NCI-H2196 (cell line): ENCODE measurements around the gene NPBWR2.

Source experiments
- DNase-seq: peaks from one replicate; lab custom pipeline; 2025; ENCODE audit not compliant: unreplicated experiment; lab: John Stamatoyannopoulos, UW

The NPBWR2 gene

DNA sequence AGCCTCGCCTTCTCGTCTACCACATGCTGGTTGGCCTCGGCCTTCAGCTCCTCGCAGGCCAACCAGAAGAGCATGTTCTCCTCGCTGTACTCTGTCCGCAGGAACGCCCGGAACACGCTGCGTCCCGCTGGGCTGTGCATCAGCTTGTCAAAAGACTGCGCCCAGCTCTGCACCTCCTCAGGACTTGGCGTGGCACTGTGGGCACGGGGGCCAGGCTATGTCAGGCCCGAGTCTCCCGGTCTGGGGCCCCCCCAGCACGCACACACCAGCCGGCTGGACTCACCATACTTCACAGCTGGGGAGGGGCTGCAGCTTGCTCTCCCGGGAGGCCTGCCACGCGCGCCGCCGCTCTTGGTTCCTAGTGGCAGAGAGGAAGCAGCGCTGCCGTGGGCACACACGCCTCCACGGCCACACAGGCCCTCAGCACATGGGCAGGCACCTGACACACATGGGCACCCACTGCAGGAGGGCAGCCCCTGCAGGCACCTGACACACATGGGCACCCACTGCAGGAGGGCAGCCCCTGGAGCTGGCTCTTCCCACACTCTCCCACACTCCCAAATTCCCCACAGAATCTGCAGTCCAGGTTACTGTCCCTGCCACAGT lies 33.1 kb downstream of the NPBWR2 start:
- no peak for DNase-seq

DNA sequence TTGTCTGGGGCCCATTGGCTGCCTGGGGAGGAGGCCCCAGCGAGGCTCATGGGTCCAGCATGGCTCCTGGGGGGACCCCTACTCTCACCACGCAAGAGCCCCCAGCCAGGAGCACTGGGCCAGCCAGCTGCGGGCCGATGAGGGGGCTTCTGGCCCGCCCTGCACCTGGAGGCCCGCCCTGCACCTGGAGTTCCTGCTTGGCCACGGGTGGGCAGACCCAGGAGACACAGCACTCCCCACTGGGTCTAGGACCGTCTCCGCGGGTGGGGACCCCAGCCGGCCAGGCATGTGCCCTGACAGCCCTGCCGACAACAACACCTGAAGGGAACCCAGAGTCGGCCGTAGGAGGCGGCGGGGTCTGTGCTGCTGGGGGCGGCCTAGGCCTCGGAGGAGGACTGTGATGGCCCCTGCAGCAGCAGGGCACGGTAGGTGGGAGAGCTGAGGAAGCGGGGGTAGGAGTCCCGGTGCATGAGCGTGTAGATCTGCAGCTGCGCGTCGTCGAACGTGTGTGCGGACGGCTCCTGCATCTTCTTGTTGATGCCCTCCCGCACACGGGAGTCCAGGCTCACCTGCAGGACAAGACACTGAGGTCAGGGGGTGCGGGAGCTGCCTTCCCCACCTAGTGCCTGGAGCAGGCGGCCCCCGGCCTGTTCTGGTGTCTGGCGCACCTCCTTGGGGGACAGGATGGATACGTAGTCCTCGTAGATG lies 33.7 kb downstream of the NPBWR2 start:
- DNase-seq, result no peak

- DNase-seq, result no peak
Measured at GRCh38 chr20:64072498-64073063, 34.8 kb downstream of the NPBWR2 start.

GRCh38 chr20:64071341-64072332 lies 35.7 kb downstream of the NPBWR2 start:
- no peak for DNase-seq

DNA sequence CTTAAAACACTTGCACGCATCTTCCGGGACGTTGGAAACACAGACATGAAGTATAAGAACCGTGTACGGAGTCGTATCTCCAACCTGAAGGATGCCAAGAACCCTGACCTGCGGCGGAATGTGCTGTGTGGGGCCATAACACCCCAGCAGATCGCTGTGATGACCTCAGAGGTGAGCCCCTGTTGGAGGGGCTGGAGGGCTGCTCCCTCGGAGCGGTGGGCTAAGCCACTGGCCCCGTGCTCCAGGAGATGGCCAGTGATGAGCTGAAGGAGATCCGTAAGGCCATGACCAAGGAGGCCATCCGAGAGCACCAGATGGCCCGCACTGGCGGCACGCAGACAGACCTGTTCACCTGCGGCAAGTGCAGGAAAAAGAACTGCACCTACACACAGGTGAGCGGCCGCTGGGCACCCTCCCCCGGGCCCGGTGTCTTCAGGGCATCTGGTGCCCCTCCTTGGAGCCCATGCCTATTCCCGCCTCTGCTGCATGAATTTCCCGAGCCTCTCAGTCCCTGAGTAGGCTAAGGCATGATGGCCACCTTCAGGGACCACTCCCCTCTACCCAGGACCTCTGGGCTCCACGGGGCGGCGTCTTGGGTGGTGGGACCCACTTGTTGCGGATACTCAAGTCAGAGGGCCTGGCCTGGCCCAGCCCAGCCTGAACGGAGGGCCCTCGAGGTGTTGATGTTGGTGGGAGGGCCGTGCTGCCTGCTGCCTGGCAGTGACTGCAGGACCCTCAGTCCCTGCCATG lies 36.9 kb downstream of the NPBWR2 start:
- no peak for DNase-seq

- DNase-seq, result peak; percentile 26
Measured at GRCh38 chr20:64069614-64070243, 37.6 kb downstream of the NPBWR2 start.

- no peak for DNase-seq
Measured at GRCh38 chr20:64069209-64069613, 38.2 kb downstream of the NPBWR2 start.

DNA sequence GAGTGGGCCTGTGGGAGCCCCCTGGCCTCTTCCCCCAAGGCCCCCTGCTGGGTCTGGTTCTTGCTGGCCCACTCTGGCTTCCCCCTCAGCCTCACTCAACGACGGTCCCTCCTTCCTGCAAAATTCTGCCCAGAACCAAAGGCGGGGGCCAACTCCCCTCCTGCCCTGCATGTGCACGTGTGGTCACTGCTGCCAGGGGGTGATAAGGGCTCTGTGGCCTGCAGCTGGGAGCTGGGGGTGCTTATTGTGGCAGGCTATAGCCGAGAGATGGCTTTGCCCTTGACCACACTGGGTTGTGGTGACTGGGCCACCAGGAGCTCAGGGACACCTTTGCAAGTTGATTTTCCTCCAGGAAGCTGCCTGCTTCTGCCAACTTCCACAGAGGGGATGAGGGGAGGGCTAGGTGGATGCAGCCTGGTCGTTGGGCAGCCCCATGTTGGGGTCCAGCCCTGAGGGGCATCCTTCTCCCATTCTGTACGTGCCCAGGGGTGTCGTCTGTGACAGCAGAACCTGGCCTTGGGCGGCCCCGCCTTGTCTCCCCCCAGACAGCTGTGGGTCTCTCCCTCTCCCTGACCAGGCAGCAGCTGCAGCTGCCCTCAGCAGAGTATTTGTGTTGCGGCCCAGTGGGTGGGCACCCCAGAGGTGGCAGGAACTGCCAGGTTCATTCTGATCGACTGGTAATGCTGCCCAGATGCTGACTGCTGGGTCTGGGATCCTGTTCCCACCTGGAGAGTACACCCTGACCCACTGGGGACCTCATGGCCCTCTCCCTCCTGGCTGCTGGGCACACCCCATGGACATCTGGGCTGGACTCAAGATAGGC lies 38.8 kb downstream of the NPBWR2 start:
- no peak for DNase-seq

DNA sequence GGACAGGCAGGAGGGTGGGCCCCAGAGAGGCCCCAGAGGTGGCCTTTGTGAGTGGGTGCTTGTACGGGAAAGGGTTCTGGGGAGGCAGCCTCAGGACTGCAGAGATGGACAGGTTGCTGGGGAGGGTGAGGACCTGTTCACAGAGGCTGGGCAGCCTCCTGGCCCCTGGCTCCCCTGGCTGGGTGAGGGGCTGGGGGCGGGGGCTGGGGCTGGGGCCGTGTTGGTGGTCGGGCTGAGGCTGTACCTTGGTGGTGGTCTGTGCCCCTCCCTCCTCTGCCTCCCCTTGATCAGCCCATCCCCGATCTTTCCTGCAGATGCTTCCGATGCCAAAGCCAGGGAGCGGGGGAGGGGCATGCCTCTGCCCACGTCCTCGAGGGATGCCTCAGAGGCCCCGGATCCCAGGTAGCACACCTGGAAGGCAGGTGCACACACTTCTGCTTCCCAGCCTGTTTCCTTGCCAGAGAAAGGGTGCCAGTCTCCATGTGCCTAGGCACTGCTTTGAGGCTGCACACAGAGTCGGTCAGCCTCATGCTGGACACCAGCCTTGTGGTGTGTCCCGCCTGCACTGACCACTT lies 39.5 kb downstream of the NPBWR2 start:
- DNase-seq, result no peak

GRCh38 chr20:64067005-64067632 lies 40.2 kb downstream of the NPBWR2 start:
- no peak for DNase-seq

DNA sequence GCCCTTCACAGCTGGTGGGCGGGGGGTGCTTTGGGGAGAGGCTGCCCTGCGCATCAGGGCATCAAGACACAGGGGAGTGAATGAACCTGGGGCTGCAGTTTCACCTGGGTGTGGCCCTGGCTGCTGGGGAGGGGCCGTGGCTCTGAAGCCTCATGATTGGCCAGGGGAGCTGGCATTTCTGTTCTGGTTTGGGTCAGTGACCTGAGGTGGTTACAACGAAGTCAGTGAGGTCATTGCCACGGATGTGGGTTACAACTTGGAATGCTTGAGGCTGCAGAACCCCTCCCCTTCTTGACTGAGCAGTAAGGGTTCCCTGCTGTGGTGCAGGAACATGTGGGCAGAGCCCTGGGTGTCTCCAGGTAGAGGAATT lies 41.4 kb downstream of the NPBWR2 start:
- DNase-seq, result peak; percentile 28

- DNase-seq, result no peak
Measured at GRCh38 chr20:64065062-64065973, 42.0 kb downstream of the NPBWR2 start.

DNA sequence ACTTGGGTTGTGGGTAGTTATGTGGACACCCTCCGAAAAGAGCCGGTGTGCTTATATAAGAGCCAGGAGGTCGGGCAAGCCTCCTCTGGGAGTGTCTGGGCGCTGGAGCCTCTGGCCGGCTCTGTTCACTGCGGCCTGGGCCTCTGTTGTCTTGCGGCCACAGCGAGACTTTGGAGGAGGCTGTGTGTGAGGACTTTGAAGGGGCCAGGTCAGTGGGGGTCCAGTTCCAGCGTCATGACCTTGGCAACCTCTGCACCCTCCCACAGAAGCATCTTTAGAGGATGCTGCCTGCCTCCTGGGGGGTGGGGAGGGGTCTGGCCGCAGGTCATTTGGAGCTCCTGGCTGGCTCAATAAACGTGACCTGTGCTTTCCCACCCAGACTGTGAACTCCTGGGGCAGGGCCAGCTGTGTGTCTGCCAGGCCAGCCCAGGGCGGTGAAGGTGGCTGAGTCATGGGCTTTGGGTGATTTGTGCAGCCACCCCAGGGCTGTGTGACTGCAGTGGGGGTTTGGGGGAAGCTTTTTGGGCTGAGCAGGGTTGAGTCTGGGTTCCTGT lies 43.1 kb downstream of the NPBWR2 start:
- DNase-seq, result no peak

- no peak for DNase-seq
Measured at GRCh38 chr20:64063389-64064144, 43.8 kb downstream of the NPBWR2 start.

DNA sequence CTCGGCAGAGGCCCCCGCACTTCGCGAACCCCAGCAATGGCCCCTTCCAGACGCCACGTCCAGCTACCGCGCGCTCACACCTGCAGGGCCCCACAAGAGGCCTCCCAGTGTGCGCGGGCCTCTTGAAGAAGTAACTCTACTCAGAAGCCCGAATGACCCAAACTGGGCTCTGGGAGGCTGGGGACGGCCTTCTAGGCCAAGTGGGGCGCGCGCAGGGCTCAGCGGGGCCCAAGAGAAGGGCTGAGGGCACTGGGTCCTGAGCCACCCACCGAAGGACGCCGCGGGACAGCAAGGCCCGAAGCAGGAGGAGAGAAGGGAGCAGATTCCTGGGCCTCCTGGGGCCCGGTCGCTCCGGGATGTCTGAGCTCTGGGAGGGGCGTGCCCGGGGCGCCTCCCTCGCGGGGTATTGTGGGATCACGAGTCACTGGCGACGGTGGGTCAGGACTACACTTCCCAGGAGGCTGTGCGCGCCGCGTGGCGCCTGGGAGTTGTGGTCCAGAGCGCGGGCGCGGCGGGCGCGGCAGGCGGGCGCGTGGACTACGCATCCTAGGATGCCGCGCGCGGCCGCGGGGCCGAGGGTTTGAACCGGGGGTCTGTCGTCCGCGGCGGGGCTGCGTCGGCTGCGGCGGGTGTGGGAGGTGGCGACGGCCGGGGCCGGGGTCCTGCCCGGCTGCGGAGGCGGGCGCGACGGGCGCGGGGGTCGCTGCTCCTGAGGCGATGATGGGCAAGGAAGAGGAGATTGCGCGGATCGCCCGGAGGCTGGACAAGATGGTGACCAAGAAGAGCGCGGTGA lies 44.6 kb downstream of the NPBWR2 start, which contains the start of gene TCEA2:
TSS of gene TCEA2 (plus strand) at position 603 of the 793 bp plus-strand sequence. CDS start at position 718, 115 bp downstream.
- peak; percentile 97 for DNase-seq

- DNase-seq, result no peak
Measured at GRCh38 chr20:64062276-64062595, 45.1 kb downstream of the NPBWR2 start.
